H1 (cell line): Measurements from ENCODE around the gene NLRX1. TPM values are rescaled to one million over a fixed set of nuclear protein-coding genes. Genes with fewer than 3 reads are reported as not detected.
A peak's percentile ranks its signal among the peaks of the same experiment; 100 is the strongest.

Source experiments
- CTCF ChIA-PET: fragments of 300-600 bp; sonication (Branson Sonifier 250); formaldehyde crosslinking; loops from one replicate; lab custom pipeline; 2021; ENCODE audit not compliant: partially characterized antibody; lab: Charles Lee
- POLR2A ChIA-PET: fragments of 300-600 bp; sonication (Branson Sonifier 250); formaldehyde crosslinking; loops from one replicate; lab custom pipeline; 2021; ENCODE audit warnings: inconsistent platforms; ENCODE audit not compliant: partially characterized antibody; lab: Charles Lee
- DNase-seq, 2 experiments: peaks; one replicate each; pipeline versions ENCODE4 v3.0.0 to v3.0.0-alpha.2; 2010 to 2022; ENCODE audit warnings: low spot score in 2 of 2, low read depth in 1 of 2, mixed read lengths in 1 of 2
- FAIRE-seq: peaks from 2 replicates; lab custom pipeline; 2011; peaks lifted over from hg19 to GRCh38; lab: Jason Lieb, UNC
- H2AFZ ChIP-seq: 2 replicates; pipeline ENCODE4 v1.8.1; 2012; ENCODE audit warnings: low read length, inconsistent platforms
- H2AK5ac ChIP-seq: 2 replicates; pipeline ENCODE4 v1.6.1; 2013; ENCODE audit warnings: low read depth, low read length
- H2BK120ac ChIP-seq: replicated peaks from 2 replicates; pipeline ENCODE3; 2013; ENCODE audit warnings: low read depth, low read length, inconsistent platforms
- H2BK12ac ChIP-seq: 2 replicates; pipeline ENCODE4 v1.6.1; 2013; ENCODE audit warnings: low read depth, low read length
- H2BK15ac ChIP-seq: 2 replicates; pipeline ENCODE4 v1.6.1; 2013; ENCODE audit warnings: low read length
- H2BK20ac ChIP-seq: 2 replicates; pipeline ENCODE4 v1.6.1; 2013; ENCODE audit warnings: low read length
- H2BK5ac ChIP-seq: 2 replicates; pipeline ENCODE4 v1.6.1; 2013; ENCODE audit warnings: low read depth, low read length
- H3K14ac ChIP-seq: 2 replicates; pipeline ENCODE4 v1.6.1; 2013; ENCODE audit warnings: inconsistent platforms; ENCODE audit not compliant: insufficient read length
- H3K18ac ChIP-seq: 2 replicates; pipeline ENCODE4 v1.6.1; 2013; ENCODE audit warnings: low read length; ENCODE audit errors: extremely low read depth
- H3K23ac ChIP-seq: 2 replicates; pipeline ENCODE4 v1.6.1; 2013; ENCODE audit warnings: inconsistent platforms; ENCODE audit not compliant: insufficient read length
- H3K23me2 ChIP-seq: 2 replicates; pipeline ENCODE4 v1.6.1; 2013; ENCODE audit warnings: low read depth, low read length
- H3K27ac ChIP-seq: 2 replicates; pipeline ENCODE4 v1.6.1; 2011; ENCODE audit warnings: low read depth, low read length, inconsistent platforms
- H3K27me3 ChIP-seq, 4 experiments: replicated peaks in 1 of 4; 1 replicate in 1 of 4; 2 replicates in 3 of 4; pipeline versions ENCODE4 v1.6.1 to v1.8.1; 2011 to 2013; ENCODE audit warnings: low read length in 3 of 4, mild to moderate bottlenecking in 3 of 4, inconsistent platforms in 2 of 4, mixed read lengths in 2 of 4, moderate library complexity in 1 of 4; ENCODE audit not compliant: control insufficient read depth in 3 of 4, insufficient read depth in 3 of 4; ENCODE audit errors: extremely low read depth in 1 of 4
- H3K36me3 ChIP-seq, 4 experiments: 2 replicates each; pipeline versions ENCODE4 v1.6.1 to v1.8.1; 2011 to 2013; ENCODE audit warnings: mild to moderate bottlenecking in 4 of 4, low read length in 3 of 4, moderate library complexity in 2 of 4, control low read depth in 1 of 4, inconsistent platforms in 1 of 4; ENCODE audit not compliant: insufficient read depth in 4 of 4, control insufficient read depth in 2 of 4
- H3K4ac ChIP-seq: replicated peaks from 2 replicates; pipeline ENCODE3; 2013; ENCODE audit warnings: low read length, low read depth, mixed read lengths, inconsistent platforms; ENCODE audit not compliant: insufficient read length
- H3K4me1 ChIP-seq, 4 experiments: replicated peaks in 1 of 4; 1 replicate in 1 of 4; 2 replicates in 3 of 4; pipeline versions ENCODE4 v1.6.1 to v1.8.1; 2011 to 2013; ENCODE audit warnings: low read length in 3 of 4, inconsistent platforms in 2 of 4, mixed read lengths in 1 of 4; ENCODE audit not compliant: insufficient read depth in 4 of 4, control insufficient read depth in 3 of 4
- H3K4me2 ChIP-seq, 2 experiments: 2 replicates each; pipeline versions ENCODE4 v1.6.1 to v1.8.1; 2011 to 2013; ENCODE audit warnings: low read depth in 2 of 2, low read length in 2 of 2, control low read depth in 1 of 2, inconsistent platforms in 1 of 2, mild to moderate bottlenecking in 1 of 2; ENCODE audit not compliant: insufficient read depth in 1 of 2
- H3K4me3 ChIP-seq, 4 experiments: fragments of 200-600, 300-600 bp in 1 of 4; sonication (generic), shearing (Covaris generic), sonication (Bioruptor Twin) in 1 of 4; 2 replicates each; pipeline versions ENCODE4 v1.5.1 to v1.8.1; 2011 to 2016; ENCODE audit warnings: low read length in 4 of 4, low read depth in 3 of 4, control low read depth in 2 of 4, inconsistent platforms in 2 of 4, mild to moderate bottlenecking in 2 of 4, mixed read lengths in 1 of 4, moderate library complexity in 1 of 4; ENCODE audit not compliant: insufficient read depth in 2 of 4; ENCODE audit errors: extremely low read depth in 1 of 4
- H3K56ac ChIP-seq: replicated peaks from 2 replicates; pipeline ENCODE3; 2013; ENCODE audit warnings: low read depth, mild to moderate bottlenecking, mixed read lengths, low read length, inconsistent platforms; ENCODE audit not compliant: insufficient read length
- H3K79me1 ChIP-seq: 2 replicates; pipeline ENCODE4 v1.6.1; 2013; ENCODE audit warnings: low read depth, low read length, control low read depth
- H3K79me2 ChIP-seq, 2 experiments: 2 replicates each; pipeline versions ENCODE4 v1.6.1 to v1.8.1; 2012 to 2013; ENCODE audit warnings: low read length in 2 of 2, mild to moderate bottlenecking in 2 of 2, inconsistent platforms in 1 of 2; ENCODE audit not compliant: insufficient read depth in 2 of 2, control insufficient read depth in 1 of 2
- H3K9ac ChIP-seq, 4 experiments: replicated peaks in 1 of 4; 1 replicate in 1 of 4; 2 replicates in 3 of 4; pipeline versions ENCODE4 v1.6.1 to v1.8.1; 2011 to 2013; ENCODE audit warnings: low read depth in 3 of 4, low read length in 3 of 4, control low read depth in 2 of 4, mild to moderate bottlenecking in 2 of 4, moderate library complexity in 2 of 4, inconsistent platforms in 1 of 4; ENCODE audit errors: extremely low read depth in 1 of 4
- H3K9me3 ChIP-seq, 2 experiments: 2 replicates each; pipeline versions ENCODE4 v1.6.1 to v1.8.1; 2012 to 2013; ENCODE audit warnings: mild to moderate bottlenecking in 2 of 2, moderate library complexity in 2 of 2, control low read depth in 1 of 2, inconsistent platforms in 1 of 2, low read depth in 1 of 2, low read length in 1 of 2, mixed read lengths in 1 of 2; ENCODE audit not compliant: insufficient read depth in 2 of 2
- H4K20me1 ChIP-seq, 2 experiments: replicated peaks in 1 of 2; 2 replicates each; pipeline versions ENCODE3 to v1.8.1; 2011 to 2013; ENCODE audit warnings: inconsistent platforms in 2 of 2, low read length in 2 of 2, mild to moderate bottlenecking in 1 of 2; ENCODE audit not compliant: insufficient read depth in 2 of 2, control insufficient read depth in 1 of 2
- H4K5ac ChIP-seq: 2 replicates; pipeline ENCODE4 v1.6.1; 2013; ENCODE audit warnings: low read length, low read depth, mixed read lengths, inconsistent platforms; ENCODE audit not compliant: insufficient read length
- H4K8ac ChIP-seq: 2 replicates; pipeline ENCODE4 v1.8.0; 2013; ENCODE audit warnings: mild to moderate bottlenecking, moderate library complexity, low read length, inconsistent platforms; ENCODE audit not compliant: insufficient read depth; ENCODE audit errors: extremely low read depth
- H4K91ac ChIP-seq: replicated peaks from 2 replicates; pipeline ENCODE3; 2013; ENCODE audit warnings: low read length, mixed read lengths, inconsistent platforms; ENCODE audit not compliant: insufficient read length
- EZH2 ChIP-seq: fragments of 200-600 bp; sonication (generic); IDR thresholded peaks from 2 replicates; pipeline ENCODE4 v1.7.1; 2012; ENCODE audit warnings: low read depth, mild to moderate bottlenecking, moderate library complexity, low read length, inconsistent platforms; ENCODE audit not compliant: severe bottlenecking
- WGBS, 2 experiments: shearing (Covaris generic) in 1 of 2; methylation state at CpG; one replicate each; pipeline versions ENCODE4 v1.1.6 to v1.1.7; 2013 to 2015; ENCODE audit warnings: low lambda C conversion rate in 2 of 2, mixed read lengths in 2 of 2, inconsistent platforms in 1 of 2, low coverage in 1 of 2, missing lambda C conversion rate in 1 of 2; ENCODE audit not compliant: insufficient replicate concordance in 2 of 2, insufficient coverage in 1 of 2, insufficient read length in 1 of 2; ENCODE audit errors: extremely low coverage in 1 of 2, missing lambda C conversion rate in 1 of 2; 5-methylcytosine and 5-hydroxymethylcytosine counted together
- polyA plus RNA-seq, 7 experiments: library from polyadenylated mRNA; depleted of rRNA in 3 of 7; stranded (reverse) in 5 of 7; unstranded in 2 of 7; fragments of >200 nt in 5 of 7; fragments of 200-250 nt in 2 of 7; gene quantifications; 1 replicate in 5 of 7; 2 replicates in 1 of 7; 4 replicates in 1 of 7; pipeline versions ENCODE4 v1.2.1 to v1.2.3, GENCODE V29; 2011 to 2013; ENCODE audit warnings: missing spikeins in 2 of 7, mixed read lengths in 2 of 7
- total RNA-seq: library from RNA; stranded (reverse); fragmentation: NEBNext Ultra II Directional; extraction: Animal tissue kit (Norgen Biotek cat#: 25700); gene quantifications from 2 replicates; pipeline ENCODE4 v1.2.1, GENCODE V29; 2021

NLRX1 gene
- total and polyA plus RNA-seq, 2 of the 8 experiments (the other 6 are each of a cell fraction or from before 2014, with no cell fraction given) = 13.2 to 18.6 TPM

- Histone ChIP-seq H3K4me1 (peaks cover 5 to 16% (median 11%) of the 10 kb centered on the region in 4 experiments), H2AFZ (no peak overlapping the region), H3K4me2 (no peak overlapping the region), H3K9ac (no peak overlapping the region), H3K36me3 (no peaks in the 10 kb centered on the region), H3K23ac (no peak overlapping the region), H3K4me3 (no peak overlapping the region), H4K5ac (no peak overlapping the region), H4K91ac (no peak overlapping the region), H3K79me2 (no peaks in the 10 kb centered on the region), H2BK120ac (no peak overlapping the region), H3K56ac (no peak overlapping the region), H3K79me1 (no peaks in the 10 kb centered on the region), H3K9me3 (no peaks in the 10 kb centered on the region), H3K27ac (no peak overlapping the region), H3K27me3 (peaks cover 16 to 36% (median 29%) of the 10 kb centered on the region in 4 experiments), H2BK20ac (no peak overlapping the region), H2AK5ac (no peak overlapping the region), H2BK15ac (peak overlapping the region; percentile 18; the same call in 1 of the 2 replicates), H4K20me1 (no peaks in the 10 kb centered on the region), H3K18ac (no peak overlapping the region), H3K4ac (no peak overlapping the region), H2BK5ac (peak overlapping the region; percentile 56; the same call in 1 of the 2 replicates), H3K23me2 (peaks cover 12% of the 10 kb centered on the region; the same call in 1 of the 2 replicates), H4K8ac (no peak overlapping the region), H3K14ac (no peak overlapping the region), H2BK12ac (no peak overlapping the region)
- CTCF ChIA-PET = interaction anchor here (0.8 to 23.6 kb wide), 12 partner anchors 9 to 187 kb away, joined by 3 to 389 read pairs (median 12); partner anchors contain the start of genes C1QTNF5, CBL, NHERF4 and NLRX1
- 92 to 100% methylated on average over 3 to 4 of the region's 4 CpGs for WGBS, 2 experiments
- DNase-seq = no peak
- FAIRE-seq = no peak
- POLR2A ChIA-PET = interaction anchor here (1.0 to 7.7 kb wide), 4 partner anchors 16 to 68 kb away, joined by 3 to 58 read pairs (median 4); partner anchors contain the start of genes HMBS and NLRX1
- no peak for TF ChIP-seq EZH2
Observed at GRCh38 chr11:119152604-119153003, 15.9 kb upstream of the NLRX1 start.
